IMR-90 (cell line): Measurements from ENCODE around the gene IMPDH1. TPM values are rescaled to one million over a fixed set of nuclear protein-coding genes. Genes with fewer than 3 reads are reported as not detected.

Source experiments
- ATAC-seq: fragments of 200-7000 bp; cut with Tn5 transposase; 2 replicates; pipeline ENCODE4 v1.9.1; 2020; ENCODE audit warnings: low read depth, mild to moderate bottlenecking, moderate library complexity
- BruUV-seq: library from RNA; stranded (reverse); fragments of 400-500 nt; replicated peaks from 2 replicates; lab custom pipeline; 2021; lab: Mats Ljungman, UMichigan
- CTCF ChIA-PET: fragments of 300-600 bp; formaldehyde crosslinking; extraction: SDS; loops from one replicate; lab custom pipeline; 2021; ENCODE audit warnings: antibody characterized with exemption; lab: Yijun Ruan, JAX
- POLR2A ChIA-PET: fragments of 300-600 bp; sonication (Branson Sonifier 250); formaldehyde crosslinking; loops from one replicate; lab custom pipeline; 2022; ENCODE audit warnings: antibody characterized with exemption; ENCODE audit not compliant: unreplicated experiment; lab: Charles Lee
- DNase-seq: peaks from one replicate; pipeline ENCODE4 v3.0.0; 2013
- H2AFZ ChIP-seq: replicated peaks from 2 replicates; pipeline ENCODE3; 2013; ENCODE audit warnings: low read length, mild to moderate bottlenecking; ENCODE audit not compliant: poor library complexity
- H2AK5ac ChIP-seq: 2 replicates; pipeline ENCODE4 v1.6.1; 2013; ENCODE audit warnings: low read depth, low read length, inconsistent platforms
- H2AK9ac ChIP-seq: replicated peaks from 2 replicates; pipeline ENCODE3; 2013; ENCODE audit warnings: mild to moderate bottlenecking, low read depth, low read length, moderate library complexity; ENCODE audit not compliant: poor library complexity
- H2BK120ac ChIP-seq: 2 replicates; pipeline ENCODE4 v1.6.1; 2013; ENCODE audit warnings: low read depth, low read length, inconsistent platforms
- H2BK15ac ChIP-seq: 3 replicates; pipeline ENCODE4 v1.6.1; 2013; ENCODE audit warnings: low read depth, low read length, inconsistent platforms
- H2BK20ac ChIP-seq: 2 replicates; pipeline ENCODE4 v1.6.1; 2013; ENCODE audit warnings: low read depth, mild to moderate bottlenecking, inconsistent platforms, low read length, moderate library complexity
- H2BK5ac ChIP-seq: 2 replicates; pipeline ENCODE4 v1.6.1; 2013; ENCODE audit warnings: mild to moderate bottlenecking, low read depth, low read length, inconsistent platforms; ENCODE audit not compliant: poor library complexity, severe bottlenecking
- H3K14ac ChIP-seq: replicated peaks from 2 replicates; pipeline ENCODE4 v1.6.1; 2013; ENCODE audit warnings: low read depth, low read length, inconsistent platforms
- H3K18ac ChIP-seq: 2 replicates; pipeline ENCODE4 v1.6.1; 2013; ENCODE audit warnings: low read depth, low read length, control low read depth
- H3K23ac ChIP-seq: 2 replicates; pipeline ENCODE4 v1.6.1; 2013; ENCODE audit warnings: low read depth, low read length, inconsistent platforms
- H3K27ac ChIP-seq: 2 replicates; pipeline ENCODE4 v1.5.1; 2013; ENCODE audit warnings: mild to moderate bottlenecking, control low read depth, low read length; ENCODE audit not compliant: insufficient read depth
- H3K27me3 ChIP-seq: 2 replicates; pipeline ENCODE4 v1.6.1; 2013; ENCODE audit warnings: low read length; ENCODE audit not compliant: control insufficient read depth, insufficient read depth
- H3K36me3 ChIP-seq: 2 replicates; pipeline ENCODE4 v1.6.1; 2013; ENCODE audit warnings: low read length, mixed read lengths; ENCODE audit not compliant: control insufficient read depth, insufficient read depth
- H3K4ac ChIP-seq: 2 replicates; pipeline ENCODE4 v1.6.1; 2013; ENCODE audit warnings: low read depth, low read length, inconsistent platforms
- H3K4me1 ChIP-seq: 2 replicates; pipeline ENCODE4 v1.6.1; 2013; ENCODE audit warnings: low read length, mixed read lengths; ENCODE audit not compliant: control insufficient read depth, insufficient read depth
- H3K4me2 ChIP-seq: 2 replicates; pipeline ENCODE4 v1.6.1; 2013; ENCODE audit warnings: low read depth, mild to moderate bottlenecking, control low read depth, low read length, moderate library complexity
- H3K4me3 ChIP-seq: 2 replicates; pipeline ENCODE4 v1.5.1; 2013; ENCODE audit warnings: low read depth, mild to moderate bottlenecking, control low read depth, low read length, moderate library complexity; ENCODE audit not compliant: insufficient read depth
- H3K56ac ChIP-seq: 2 replicates; pipeline ENCODE4 v1.6.1; 2013; ENCODE audit warnings: low read length, inconsistent platforms; ENCODE audit not compliant: insufficient read depth; ENCODE audit errors: extremely low read depth
- H3K79me1 ChIP-seq, 2 experiments: 2 replicates each; pipeline ENCODE4 v1.6.1; 2013; ENCODE audit warnings: low read length in 2 of 2, inconsistent platforms in 1 of 2, low read depth in 1 of 2
- H3K9ac ChIP-seq: 2 replicates; pipeline ENCODE4 v1.6.1; 2013; ENCODE audit warnings: low read depth, low read length, control low read depth
- H3K9me1 ChIP-seq: 2 replicates; pipeline ENCODE4 v1.6.1; 2013; ENCODE audit warnings: low read length, inconsistent platforms; ENCODE audit not compliant: insufficient read depth
- H3K9me3 ChIP-seq: 2 replicates; pipeline ENCODE4 v1.6.1; 2013; ENCODE audit warnings: low read length; ENCODE audit not compliant: control insufficient read depth, insufficient read depth
- H4K20me1 ChIP-seq: 2 replicates; pipeline ENCODE4 v1.6.1; 2013; ENCODE audit warnings: low read length, inconsistent platforms; ENCODE audit not compliant: insufficient read depth
- H4K5ac ChIP-seq: 2 replicates; pipeline ENCODE4 v1.6.1; 2013; ENCODE audit warnings: mild to moderate bottlenecking, low read depth, low read length, control low read depth
- H4K8ac ChIP-seq, 2 experiments: 2 replicates each; pipeline ENCODE4 v1.6.1; 2013; ENCODE audit warnings: low read depth in 2 of 2, low read length in 2 of 2, control low read depth in 1 of 2, inconsistent platforms in 1 of 2
- H4K91ac ChIP-seq: 2 replicates; pipeline ENCODE4 v1.6.1; 2013; ENCODE audit warnings: low read depth, low read length, inconsistent platforms; ENCODE audit not compliant: insufficient read depth
- BHLHE40 ChIP-seq: fragments of 150-350 bp; IDR thresholded peaks from 2 replicates; pipeline ENCODE4 v1.6.1; 2016; ENCODE audit warnings: mild to moderate bottlenecking, low read depth, low read length
- CEBPB ChIP-seq: IDR thresholded peaks from 2 replicates; pipeline ENCODE4 v1.6.1; 2012; ENCODE audit warnings: low read depth, low read length, improper control_type of control experiment
- CHD1 ChIP-seq: IDR thresholded peaks from 2 replicates; pipeline ENCODE4 v1.6.1; 2012; ENCODE audit warnings: low read depth, low read length, improper control_type of control experiment
- CTCF ChIP-seq: conservative IDR thresholded peaks from 2 replicates; pipeline ENCODE4 v1.5.1; 2012; ENCODE audit warnings: mild to moderate bottlenecking, low read depth, low read length, improper control_type of control experiment
- ELK1 ChIP-seq: fragments of 150-350 bp; IDR thresholded peaks from 2 replicates; pipeline ENCODE4 v1.6.1; 2016; ENCODE audit warnings: low read depth, mild to moderate bottlenecking, low read length, moderate library complexity, borderline replicate concordance
- FOS ChIP-seq: fragments of 150-350 bp; IDR thresholded peaks from 2 replicates; pipeline ENCODE4 v1.6.1; 2016; ENCODE audit warnings: low read depth, low read length
- MAFK ChIP-seq: IDR thresholded peaks from 2 replicates; pipeline ENCODE4 v1.6.1; 2012; ENCODE audit warnings: low read depth, low read length, improper control_type of control experiment
- MAZ ChIP-seq: IDR thresholded peaks from 2 replicates; pipeline ENCODE4 v1.6.1; 2012; ENCODE audit warnings: low read depth, mild to moderate bottlenecking, low read length, improper control_type of control experiment, moderate library complexity, borderline replicate concordance
- MXI1 ChIP-seq: IDR thresholded peaks from 2 replicates; pipeline ENCODE4 v1.6.1; 2012; ENCODE audit warnings: low read depth, mild to moderate bottlenecking, low read length, moderate library complexity, borderline replicate concordance
- NFE2L2 ChIP-seq: fragments of 150-350 bp; IDR thresholded peaks from 2 replicates; pipeline ENCODE4 v1.6.1; 2016; ENCODE audit warnings: low read depth, mild to moderate bottlenecking, low read length
- POLR2A ChIP-seq: IDR thresholded peaks from 2 replicates; pipeline ENCODE4 v1.6.1; 2012; ENCODE audit warnings: mild to moderate bottlenecking, low read depth, low read length
- RAD21 ChIP-seq: IDR thresholded peaks from 2 replicates; pipeline ENCODE4 v1.6.1; 2012; ENCODE audit warnings: low read length, improper control_type of control experiment
- RCOR1 ChIP-seq: IDR thresholded peaks from 2 replicates; pipeline ENCODE4 v1.6.1; 2012; ENCODE audit warnings: mild to moderate bottlenecking, low read length, improper control_type of control experiment; ENCODE audit not compliant: insufficient replicate concordance
- RFX5 ChIP-seq: IDR thresholded peaks from 2 replicates; pipeline ENCODE4 v1.8.0; 2012; ENCODE audit warnings: low read depth, mild to moderate bottlenecking, low read length, moderate library complexity
- SMC3 ChIP-seq: fragments of 150-350 bp; IDR thresholded peaks from 2 replicates; pipeline ENCODE4 v1.6.1; 2016; ENCODE audit warnings: low read depth, mild to moderate bottlenecking, antibody characterized with exemption, low read length, moderate library complexity
- USF2 ChIP-seq: fragments of 150-350 bp; IDR thresholded peaks from 2 replicates; pipeline ENCODE4 v1.6.1; 2017; ENCODE audit warnings: mild to moderate bottlenecking, antibody characterized with exemption, low read length, low read depth
- WGBS, 2 experiments: methylation state at CpG; one replicate each; pipeline versions ENCODE4 v1.1.5 to v1.1.7; 2013; ENCODE audit warnings: missing lambda C conversion rate in 2 of 2; ENCODE audit not compliant: insufficient read length in 1 of 2; ENCODE audit errors: extremely low coverage in 2 of 2; 5-methylcytosine and 5-hydroxymethylcytosine counted together
- dilution Hi-C: fragments of 300-500 bp; cut with HindIII; formaldehyde crosslinking; loops from one replicate; pipeline ENCODE4 v1.14.3; 2018; ENCODE audit warnings: low sequenced_read_pairs; ENCODE audit not compliant: unreplicated experiment
- in situ Hi-C: fragments of 300-500 bp; cut with MboI; formaldehyde crosslinking; loops from 3 replicates; pipeline ENCODE4 v1.14.3; 2019; ENCODE audit warnings: low sequenced_read_pairs, inconsistent platforms, mixed read lengths
- intact Hi-C: fragments of 100-400 bp; cut with micrococcal nuclease; formaldehyde crosslinking; loops from 2 replicates; pipeline ENCODE4 v1.10.0; 2022
- polyA plus RNA-seq, 3 experiments: library from polyadenylated mRNA; depleted of rRNA; stranded (reverse); fragments of >200 nt; gene quantifications; 2 replicates each; pipeline ENCODE4 v1.2.3, GENCODE V29; 2012; ENCODE audit warnings: low replicate concordance in 1 of 3
- total RNA-seq: library from RNA; depleted of rRNA; stranded (reverse); fragments of >200 nt; gene quantifications from 2 replicates; pipeline ENCODE4 v1.2.3, GENCODE V29; 2012

Gene IMPDH1
- total and polyA plus RNA-seq, 2 of the 4 experiments (the other 2 are of a cell fraction) = 49.5 to 69.3 TPM

GRCh38 chr7:128404886-128405470 is 4.8 kb downstream of the IMPDH1 start:
- WGBS, 2 experiments = 100% methylated on average over 1 of the region's 13 CpGs; no CpG with 5 or more reads in 1 of the 2 experiments

More at GRCh38 chr7:128404886-128405470, 4.8 kb downstream of the IMPDH1 start:
- Histone ChIP-seq H3K14ac (peak overlapping the region; percentile 97), H3K4ac (peak overlapping the region; percentile 92), H3K9me1 (peaks cover 9% of the 10 kb centered on the region; the same call in 1 of the 2 replicates), H3K9me3 (no peaks in the 10 kb centered on the region), H3K56ac (no peak overlapping the region; the same call in 1 of the 2 replicates), H2AK5ac (peak overlapping the region; percentile 74), H3K23ac (peak overlapping the region; percentile 49), H2BK5ac (peak overlapping the region; percentile 57), H4K5ac (peak overlapping the region; percentile 37), H3K36me3 (peaks cover 16% of the 10 kb centered on the region), H3K18ac (peak overlapping the region; percentile 42), H3K27ac (peak overlapping the region; percentile 61), H2AFZ (peak overlapping the region; percentile 97), H2BK15ac (no peak overlapping the region), H2BK120ac (no peak overlapping the region; the same call in 1 of the 2 replicates), H3K9ac (peak overlapping the region; percentile 89), H4K91ac (peak overlapping the region; percentile 73), H4K20me1 (peaks cover 15% of the 10 kb centered on the region), H4K8ac (peak overlapping the region; percentile 71 to 90), H2AK9ac (peak overlapping the region; percentile 97), H3K4me1 (peaks cover 20% of the 10 kb centered on the region), H2BK20ac (no peak overlapping the region), H3K27me3 (no peaks in the 10 kb centered on the region), H3K4me3 (peak overlapping the region; percentile 81), H3K79me1 (peaks cover 24 to 52% of the 10 kb centered on the region in 2 experiments), H3K4me2 (peak overlapping the region; percentile 94)
- 0 out of 2 replicates have a peak, but pooled peaks have one; percentile 1 for ATAC-seq
- dilution Hi-C loops (no loop called here), intact Hi-C loops (no loop called here), in situ Hi-C loops (no loop called here)
- BruUV-seq = no TSS peak
- TF ChIP-seq MAFK = no peak
- no peak for TF ChIP-seq MXI1
- TF ChIP-seq MAZ = no peak
- no peak for TF ChIP-seq CHD1
- TF ChIP-seq POLR2A = no peak
- no peak for TF ChIP-seq RCOR1
- TF ChIP-seq SMC3 = no peak
- no peak for TF ChIP-seq USF2
- TF ChIP-seq RAD21 = no peak
- TF ChIP-seq BHLHE40 = no peak
- no peak for TF ChIP-seq CEBPB
- TF ChIP-seq ELK1 = no peak
- no peak for TF ChIP-seq FOS
- TF ChIP-seq RFX5 = no peak
- no peak for TF ChIP-seq NFE2L2
- TF ChIP-seq CTCF = no peak
- ChIA-PET CTCF (no interaction called here), POLR2A (no interaction called here)
- DNase-seq = peak; percentile 5
